H9 (cell line): Measurements from ENCODE around the gene ELFN1. TPM values are rescaled to one million over a fixed set of nuclear protein-coding genes. Genes with fewer than 3 reads are reported as not detected.
A peak's percentile ranks its signal among the peaks of the same experiment; 100 is the strongest.

Experiments
- DNase-seq: peaks from one replicate; pipeline ENCODE4 v3.0.0-alpha.2; 2017
- H2AFZ ChIP-seq: one replicate; pipeline ENCODE4 v1.6.1; 2013; ENCODE audit warnings: mild to moderate bottlenecking, low read length, control low read depth, moderate library complexity
- H2AK5ac ChIP-seq: 2 replicates; pipeline ENCODE4 v1.6.1; 2013; ENCODE audit warnings: low read length, control low read depth, mixed read lengths; ENCODE audit not compliant: insufficient read length
- H2BK120ac ChIP-seq: one replicate; pipeline ENCODE4 v1.6.1; 2013; ENCODE audit warnings: low read depth, mild to moderate bottlenecking, low read length, control low read depth, inconsistent platforms; ENCODE audit not compliant: poor library complexity, severe bottlenecking
- H2BK12ac ChIP-seq: 2 replicates; pipeline ENCODE4 v1.6.1; 2013; ENCODE audit warnings: low read length, control low read depth, mixed read lengths, low read depth; ENCODE audit not compliant: insufficient read length
- H2BK15ac ChIP-seq: 2 replicates; pipeline ENCODE4 v1.6.1; 2013; ENCODE audit warnings: low read depth, low read length, control low read depth
- H2BK20ac ChIP-seq: one replicate; pipeline ENCODE4 v1.6.1; 2013; ENCODE audit warnings: low read depth, mild to moderate bottlenecking, low read length, control low read depth, inconsistent platforms; ENCODE audit not compliant: poor library complexity, severe bottlenecking
- H2BK5ac ChIP-seq: 2 replicates; pipeline ENCODE4 v1.6.1; 2013; ENCODE audit warnings: low read length, control low read depth, mixed read lengths; ENCODE audit not compliant: insufficient read length
- H3K14ac ChIP-seq: 2 replicates; pipeline ENCODE4 v1.6.1; 2013; ENCODE audit warnings: low read length, control low read depth; ENCODE audit not compliant: insufficient read depth
- H3K18ac ChIP-seq: 2 replicates; pipeline ENCODE4 v1.6.1; 2013; ENCODE audit warnings: low read depth, mild to moderate bottlenecking, mixed read lengths, low read length, control low read depth; ENCODE audit not compliant: insufficient read length
- H3K23ac ChIP-seq: 2 replicates; pipeline ENCODE4 v1.6.1; 2013; ENCODE audit warnings: low read length, control low read depth, mixed read lengths, low read depth; ENCODE audit not compliant: insufficient read length
- H3K23me2 ChIP-seq: 2 replicates; pipeline ENCODE4 v1.6.1; 2013; ENCODE audit warnings: low read depth, mild to moderate bottlenecking, mixed read lengths, low read length, control low read depth; ENCODE audit not compliant: insufficient read length, poor library complexity, severe bottlenecking
- H3K27ac ChIP-seq: 2 replicates; pipeline ENCODE4 v1.5.1; 2013; ENCODE audit warnings: low read length, control low read depth, mixed read lengths, low read depth; ENCODE audit not compliant: insufficient read length
- H3K27me3 ChIP-seq: 2 replicates; pipeline ENCODE4 v1.6.1; 2013; ENCODE audit warnings: low read length, control low read depth, inconsistent platforms; ENCODE audit not compliant: insufficient read depth
- H3K4ac ChIP-seq: 2 replicates; pipeline ENCODE4 v1.6.1; 2013; ENCODE audit warnings: low read depth, mild to moderate bottlenecking, control low read depth, inconsistent platforms, low read length, moderate library complexity
- H3K4me1 ChIP-seq: 2 replicates; pipeline ENCODE4 v1.6.1; 2013; ENCODE audit warnings: low read length, control low read depth, inconsistent platforms; ENCODE audit not compliant: insufficient read depth
- H3K4me2 ChIP-seq: 2 replicates; pipeline ENCODE4 v1.6.1; 2013; ENCODE audit warnings: low read length, control low read depth, mixed read lengths; ENCODE audit not compliant: insufficient read length, insufficient read depth
- H3K56ac ChIP-seq: 2 replicates; pipeline ENCODE4 v1.6.1; 2013; ENCODE audit warnings: low read depth, mild to moderate bottlenecking, mixed read lengths, low read length, control low read depth; ENCODE audit not compliant: insufficient read length
- H3K79me1 ChIP-seq: 2 replicates; pipeline ENCODE4 v1.6.1; 2013; ENCODE audit warnings: low read depth, mild to moderate bottlenecking, moderate library complexity, low read length, control low read depth, inconsistent platforms; ENCODE audit not compliant: insufficient read depth, poor library complexity, severe bottlenecking
- H3K79me2 ChIP-seq: 2 replicates; pipeline ENCODE4 v1.6.1; 2013; ENCODE audit warnings: low read length, control low read depth, inconsistent platforms; ENCODE audit not compliant: insufficient read depth
- H3K9ac ChIP-seq: 2 replicates; pipeline ENCODE4 v1.6.1; 2013; ENCODE audit warnings: low read length, control low read depth, mixed read lengths; ENCODE audit not compliant: insufficient read length; ENCODE audit errors: extremely low read depth
- H3K9me3 ChIP-seq: one replicate; pipeline ENCODE4 v1.6.1; 2013; ENCODE audit warnings: low read depth, low read length, inconsistent platforms; ENCODE audit not compliant: control insufficient read depth
- H3T11ph ChIP-seq: one replicate; pipeline ENCODE4 v1.6.1; 2013; ENCODE audit warnings: mild to moderate bottlenecking, low read length, control low read depth, inconsistent platforms
- H4K20me1 ChIP-seq: one replicate; pipeline ENCODE4 v1.6.1; 2013; ENCODE audit not compliant: control insufficient read depth, insufficient read length, insufficient read depth
- H4K5ac ChIP-seq: 2 replicates; pipeline ENCODE4 v1.6.1; 2013; ENCODE audit warnings: low read depth, mild to moderate bottlenecking, mixed read lengths, low read length, control low read depth; ENCODE audit not compliant: insufficient read length
- H4K8ac ChIP-seq: replicated peaks from 2 replicates; pipeline ENCODE4 v1.6.1; 2013; ENCODE audit warnings: low read length, control low read depth, mixed read lengths, low read depth; ENCODE audit not compliant: insufficient read length
- H4K91ac ChIP-seq: 2 replicates; pipeline ENCODE4 v1.6.1; 2013; ENCODE audit warnings: low read depth, mild to moderate bottlenecking, moderate library complexity, mixed read lengths, low read length, control low read depth; ENCODE audit not compliant: insufficient read length
- H3K27ac Mint-ChIP-seq, 3 experiments: 2 replicates in 2 of 3; 3 replicates in 1 of 3; pipeline ENCODE4 v1.8.0; 2020 to 2021; ENCODE audit warnings: mixed read lengths in 3 of 3, mild to moderate bottlenecking in 1 of 3, moderate library complexity in 1 of 3
- H3K27me3 Mint-ChIP-seq: 2 replicates; pipeline ENCODE4 v1.8.0; 2021; ENCODE audit warnings: low read depth, mild to moderate bottlenecking, moderate library complexity, mixed read lengths
- H3K36me3 Mint-ChIP-seq, 3 experiments: 2 replicates in 2 of 3; 3 replicates in 1 of 3; pipeline ENCODE4 v1.8.0; 2020 to 2021; ENCODE audit warnings: low read depth in 3 of 3, mixed read lengths in 3 of 3; ENCODE audit not compliant: insufficient read depth in 1 of 3
- H3K4me1 Mint-ChIP-seq, 2 experiments: 2 replicates each; pipeline ENCODE4 v1.8.0; 2020; ENCODE audit warnings: mixed read lengths in 2 of 2
- H3K4me3 Mint-ChIP-seq, 2 experiments: 2 replicates in 1 of 2; 3 replicates in 1 of 2; pipeline ENCODE4 v1.8.0; 2020 to 2021; ENCODE audit warnings: mild to moderate bottlenecking in 2 of 2, mixed read lengths in 2 of 2, moderate library complexity in 1 of 2
- H3K9me3 Mint-ChIP-seq, 2 experiments: 2 replicates in 1 of 2; 3 replicates in 1 of 2; pipeline ENCODE4 v1.8.0; 2020; ENCODE audit warnings: mild to moderate bottlenecking in 2 of 2, mixed read lengths in 2 of 2, moderate library complexity in 1 of 2
- CTCF ChIP-seq: fragments of 200-600 bp; sonication (generic); conservative IDR thresholded peaks from 3 replicates; pipeline ENCODE4 v1.8.0; 2021; ENCODE audit warnings: antibody characterized with exemption, mild to moderate bottlenecking
- WGBS: extraction: QIAGEN DNeasy Blood & Tissue Kit; methylation state at CpG from one replicate; pipeline ENCODE4 v1.1.7; 2013; ENCODE audit warnings: missing lambda C conversion rate, low lambda C conversion rate, mixed read lengths; ENCODE audit not compliant: insufficient read length; ENCODE audit errors: extremely low coverage; 5-methylcytosine and 5-hydroxymethylcytosine counted together
- total RNA-seq: library from RNA; stranded (reverse); gene quantifications from 2 replicates; pipeline ENCODE4 v1.2.1, GENCODE V29; 2021

ELFN1 gene
- total RNA-seq, 1 experiment from 2014 or later: 3.7 TPM

- H2AFZ ChIP-seq: no peak overlapping the region
- H3K4me1 ChIP-seq: no peaks in the 10 kb centered on the region
- no peak overlapping the region for H3K23ac ChIP-seq
- H3K23me2 ChIP-seq: no peaks in the 10 kb centered on the region
- no CpG with 5 or more reads among the region's 29 CpGs for WGBS
- H2BK12ac ChIP-seq: no peak overlapping the region
- H2BK15ac ChIP-seq: no peak overlapping the region
- H3K79me2 ChIP-seq: no peaks in the 10 kb centered on the region
- Mint-ChIP-seq H3K4me1 (peaks cover 0 to 7% of the 10 kb centered on the region in 2 experiments; a peak in 1 of 4 replicates), H3K4me3 (no peak overlapping the region), H3K36me3 (0 out of 7 replicates have a peak, but pooled peaks cover 0 to 2% (median 0%) of the 10 kb centered on the region in 3 experiments), H3K27me3 (peaks cover 61% of the 10 kb centered on the region), H3K9me3 (no peaks in the 10 kb centered on the region), H3K27ac (no peak overlapping the region)
- H4K8ac ChIP-seq: no peak overlapping the region
- H3K18ac ChIP-seq: no peak overlapping the region
- H2BK20ac ChIP-seq: no peak overlapping the region
- TF ChIP-seq CTCF: no peak
- no peak overlapping the region; the same call in 1 of the 2 replicates for H3K14ac ChIP-seq
- no peak overlapping the region for H4K91ac ChIP-seq
- H2BK120ac ChIP-seq: no peak overlapping the region
- no peak overlapping the region for H2AK5ac ChIP-seq
- H3K79me1 ChIP-seq: no peaks in the 10 kb centered on the region
- H3K9ac ChIP-seq: no peak overlapping the region
- H3K9me3 ChIP-seq: no peaks in the 10 kb centered on the region
- no peak overlapping the region for H2BK5ac ChIP-seq
- H3K4ac ChIP-seq: no peak overlapping the region
- H3T11ph ChIP-seq: no peak overlapping the region
- H4K20me1 ChIP-seq: no peaks in the 10 kb centered on the region
- H3K27me3 ChIP-seq: peaks cover 8% of the 10 kb centered on the region; the same call in 1 of the 2 replicates
- DNase-seq: peak; percentile 25
- no peak overlapping the region for H3K27ac ChIP-seq
- no peak overlapping the region for H4K5ac ChIP-seq
- no peak overlapping the region for H3K56ac ChIP-seq
- no peak overlapping the region for H3K4me2 ChIP-seq
Observed at GRCh38 chr7:1675036-1675671, 5.1 kb downstream of the ELFN1 start.
